Astrocyte (in vitro differentiated cells and primary cell): ENCODE results near the gene NCBP2L. TPM values are rescaled to one million over a fixed set of nuclear protein-coding genes. Genes with fewer than 3 reads are reported as not detected.

Source experiments
- DNase-seq: peaks from one replicate; pipeline ENCODE4 v3.0.0-alpha.2; 2010; ENCODE audit warnings: low read depth
- FAIRE-seq: peaks from 2 replicates; lab custom pipeline; 2011; peaks lifted over from hg19 to GRCh38; lab: Jason Lieb, UNC
- H2AFZ ChIP-seq: 2 replicates; pipeline ENCODE4 v1.6.0; 2012; ENCODE audit warnings: low read depth, low read length, inconsistent platforms
- H3K27ac ChIP-seq: 2 replicates; pipeline ENCODE4 v1.5.1; 2011; ENCODE audit warnings: low read depth, low read length, inconsistent platforms
- H3K27me3 ChIP-seq: 2 replicates; pipeline ENCODE4 v1.6.0; 2011; ENCODE audit warnings: low read length, inconsistent platforms; ENCODE audit not compliant: insufficient read depth
- H3K36me3 ChIP-seq: 2 replicates; pipeline ENCODE4 v1.5.1; 2011; ENCODE audit warnings: low read length, inconsistent platforms; ENCODE audit not compliant: insufficient read depth
- H3K4me1 ChIP-seq: 2 replicates; pipeline ENCODE4 v1.5.1; 2011; ENCODE audit warnings: low read length, inconsistent platforms; ENCODE audit not compliant: insufficient read depth
- H3K4me2 ChIP-seq: 2 replicates; pipeline ENCODE4 v1.6.0; 2012; ENCODE audit warnings: low read length, inconsistent platforms
- H3K4me3 ChIP-seq: 2 replicates; pipeline ENCODE4 v1.5.1; 2011; ENCODE audit warnings: low read depth, mild to moderate bottlenecking, low read length, inconsistent platforms; ENCODE audit not compliant: insufficient read depth
- H3K79me2 ChIP-seq: 2 replicates; pipeline ENCODE4 v1.6.0; 2012; ENCODE audit warnings: mild to moderate bottlenecking, low read length, inconsistent platforms; ENCODE audit not compliant: insufficient read depth
- H3K9ac ChIP-seq: 2 replicates; pipeline ENCODE4 v1.6.0; 2012; ENCODE audit warnings: mild to moderate bottlenecking, low read length, inconsistent platforms
- H3K9me3 ChIP-seq: 2 replicates; pipeline ENCODE4 v1.5.1; 2012; ENCODE audit warnings: low read depth, mild to moderate bottlenecking, low read length, inconsistent platforms; ENCODE audit not compliant: insufficient read depth
- H4K20me1 ChIP-seq: 2 replicates; pipeline ENCODE4 v1.6.0; 2012; ENCODE audit warnings: low read length, inconsistent platforms; ENCODE audit not compliant: insufficient read depth
- H3K27ac Mint-ChIP-seq: one replicate; pipeline ENCODE4 v1.8.0; 2021; ENCODE audit warnings: mild to moderate bottlenecking, mixed read lengths; ENCODE audit not compliant: unreplicated experiment
- H3K27me3 Mint-ChIP-seq: one replicate; pipeline ENCODE4 v1.8.0; 2021; ENCODE audit warnings: low read depth, mixed read lengths; ENCODE audit not compliant: unreplicated experiment
- H3K36me3 Mint-ChIP-seq: one replicate; pipeline ENCODE4 v1.8.0; 2021; ENCODE audit warnings: low read depth, mixed read lengths; ENCODE audit not compliant: unreplicated experiment
- H3K4me1 Mint-ChIP-seq: one replicate; pipeline ENCODE4 v1.8.0; 2021; ENCODE audit warnings: low read depth, mixed read lengths; ENCODE audit not compliant: unreplicated experiment
- H3K4me3 Mint-ChIP-seq: one replicate; pipeline ENCODE4 v1.8.0; 2021; ENCODE audit warnings: mild to moderate bottlenecking, moderate library complexity, mixed read lengths; ENCODE audit not compliant: unreplicated experiment
- H3K9me3 Mint-ChIP-seq: one replicate; pipeline ENCODE4 v1.8.0; 2021; ENCODE audit warnings: mild to moderate bottlenecking, mixed read lengths; ENCODE audit not compliant: unreplicated experiment
- EZH2 ChIP-seq: IDR thresholded peaks from 2 replicates; pipeline ENCODE4 v1.6.1; 2012; ENCODE audit warnings: mild to moderate bottlenecking, low read length, inconsistent platforms; ENCODE audit not compliant: insufficient read depth
- total RNA-seq: library from RNA; stranded (reverse); gene quantifications from 2 replicates; pipeline ENCODE4 v1.2.1, GENCODE V29; 2021
- TF ChIP-seq, protein P1 (sequence below): IDR thresholded peaks from 2 replicates; pipeline ENCODE4 v1.5.1; 2011; ENCODE audit warnings: low read depth, mild to moderate bottlenecking, inconsistent platforms, low read length, moderate library complexity; ENCODE audit not compliant: insufficient read depth

NCBP2L gene
- total RNA-seq, 1 donor from 2014 or later: not detected

DNA sequence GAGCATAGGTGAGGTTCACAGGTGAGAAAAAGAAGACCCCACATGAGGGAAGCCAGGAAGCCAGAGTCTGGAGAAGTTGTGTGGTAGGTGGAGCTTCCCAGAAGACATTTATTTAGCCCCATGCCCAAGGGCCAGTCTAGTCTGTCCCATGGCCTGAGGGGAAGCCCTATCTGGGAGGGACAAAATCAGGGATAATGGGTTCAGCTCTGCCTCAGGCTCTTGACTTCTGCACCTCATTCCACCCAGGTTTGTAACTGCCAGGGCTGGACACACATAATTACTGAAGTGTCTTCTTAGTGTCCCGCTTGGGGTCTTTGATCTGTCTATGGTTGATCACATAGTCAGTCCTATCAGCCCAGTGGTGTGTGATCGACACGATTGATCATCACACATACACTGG, 38.0 kb upstream of the NCBP2L start:
- Mint-ChIP-seq H3K27ac (no peak overlapping the region), H3K36me3 (no peaks in the 10 kb centered on the region), H3K9me3 (no peaks in the 10 kb centered on the region), H3K4me1 (peaks cover 2% of the 10 kb centered on the region), H3K4me3 (no peak overlapping the region), H3K27me3 (peaks cover 1% of the 10 kb centered on the region)
- DNase-seq (no peak), FAIRE-seq (no peak)
- Histone ChIP-seq H3K36me3 (no peaks in the 10 kb centered on the region), H3K27me3 (peaks cover 6% of the 10 kb centered on the region), H3K79me2 (no peaks in the 10 kb centered on the region), H4K20me1 (no peaks in the 10 kb centered on the region), H2AFZ (no peak overlapping the region), H3K4me2 (no peak overlapping the region), H3K4me3 (no peak overlapping the region), H3K9ac (no peak overlapping the region), H3K9me3 (no peaks in the 10 kb centered on the region), H3K27ac (no peak overlapping the region), H3K4me1 (no peaks in the 10 kb centered on the region)
- no peak for TF ChIP-seq EZH2
- TF ChIP-seq, protein P1, sequence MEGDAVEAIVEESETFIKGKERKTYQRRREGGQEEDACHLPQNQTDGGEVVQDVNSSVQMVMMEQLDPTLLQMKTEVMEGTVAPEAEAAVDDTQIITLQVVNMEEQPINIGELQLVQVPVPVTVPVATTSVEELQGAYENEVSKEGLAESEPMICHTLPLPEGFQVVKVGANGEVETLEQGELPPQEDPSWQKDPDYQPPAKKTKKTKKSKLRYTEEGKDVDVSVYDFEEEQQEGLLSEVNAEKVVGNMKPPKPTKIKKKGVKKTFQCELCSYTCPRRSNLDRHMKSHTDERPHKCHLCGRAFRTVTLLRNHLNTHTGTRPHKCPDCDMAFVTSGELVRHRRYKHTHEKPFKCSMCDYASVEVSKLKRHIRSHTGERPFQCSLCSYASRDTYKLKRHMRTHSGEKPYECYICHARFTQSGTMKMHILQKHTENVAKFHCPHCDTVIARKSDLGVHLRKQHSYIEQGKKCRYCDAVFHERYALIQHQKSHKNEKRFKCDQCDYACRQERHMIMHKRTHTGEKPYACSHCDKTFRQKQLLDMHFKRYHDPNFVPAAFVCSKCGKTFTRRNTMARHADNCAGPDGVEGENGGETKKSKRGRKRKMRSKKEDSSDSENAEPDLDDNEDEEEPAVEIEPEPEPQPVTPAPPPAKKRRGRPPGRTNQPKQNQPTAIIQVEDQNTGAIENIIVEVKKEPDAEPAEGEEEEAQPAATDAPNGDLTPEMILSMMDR: no peak

DNA sequence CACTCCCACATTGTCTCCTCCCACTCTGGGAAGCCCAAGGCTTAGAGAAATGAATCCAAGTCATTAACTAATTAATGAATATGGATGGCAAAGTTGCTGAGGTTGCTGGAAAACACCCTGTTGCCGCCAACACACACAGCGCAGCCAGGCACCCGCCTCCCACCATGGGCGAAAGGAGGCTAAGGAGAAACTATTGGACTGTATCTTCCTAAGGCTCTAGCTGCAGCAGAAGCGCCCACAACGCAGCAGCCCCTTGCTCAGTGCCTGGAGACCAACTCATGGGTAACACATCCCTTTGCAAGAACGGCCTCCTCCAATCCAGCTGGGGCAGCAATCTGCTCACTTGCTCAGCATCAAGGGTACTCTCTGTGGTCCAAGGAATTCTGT, 36.1 kb upstream of the NCBP2L start:
- DNase-seq: no peak
- Histone ChIP-seq H3K4me1 (no peaks in the 10 kb centered on the region), H3K9me3 (no peaks in the 10 kb centered on the region), H2AFZ (no peak overlapping the region), H3K9ac (no peak overlapping the region), H3K36me3 (no peaks in the 10 kb centered on the region), H3K27ac (no peak overlapping the region), H4K20me1 (no peaks in the 10 kb centered on the region), H3K79me2 (no peaks in the 10 kb centered on the region), H3K4me2 (peak overlapping the region; percentile 78), H3K4me3 (no peak overlapping the region), H3K27me3 (peaks cover 6% of the 10 kb centered on the region)
- FAIRE-seq: no peak
- Mint-ChIP-seq H3K4me3 (no peak overlapping the region), H3K36me3 (no peaks in the 10 kb centered on the region), H3K27me3 (peaks cover 1% of the 10 kb centered on the region), H3K9me3 (no peaks in the 10 kb centered on the region), H3K4me1 (peaks cover 3% of the 10 kb centered on the region), H3K27ac (no peak overlapping the region)
- no peak for TF ChIP-seq EZH2
- TF ChIP-seq, protein P1: no peak

DNA sequence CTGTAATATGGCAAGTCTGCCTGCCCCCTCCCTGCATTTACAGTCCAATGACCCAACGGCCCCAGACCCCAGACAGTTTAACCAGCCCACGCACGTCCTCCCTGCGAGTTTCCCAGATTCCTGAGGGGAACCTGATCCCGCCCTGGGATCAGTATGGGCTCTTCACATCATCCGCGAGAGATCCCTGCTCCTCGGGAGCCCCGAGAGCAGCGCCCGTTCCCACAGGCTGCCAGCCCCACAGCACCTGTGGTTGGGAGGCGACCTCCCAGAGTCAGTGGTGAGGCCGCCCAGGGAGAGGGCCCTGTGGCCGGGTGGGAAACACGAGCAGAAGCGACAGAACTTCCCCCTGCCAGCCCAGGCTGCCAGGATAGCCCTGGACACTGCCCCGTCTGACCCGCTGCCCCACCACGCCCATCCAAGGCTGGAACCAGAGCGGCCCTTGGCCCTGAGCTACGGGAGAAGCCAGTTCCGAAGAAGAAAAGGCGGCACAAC, 34.8 kb upstream of the NCBP2L start:
- TF ChIP-seq EZH2: no peak
- TF ChIP-seq, protein P1: no peak
- no peaks in the 10 kb centered on the region for H3K9me3 ChIP-seq
- H3K4me1 ChIP-seq: peaks cover 4% of the 10 kb centered on the region
- H2AFZ ChIP-seq: peak overlapping the region; percentile 47
- H3K79me2 ChIP-seq: no peaks in the 10 kb centered on the region
- peaks cover 14% of the 10 kb centered on the region for H3K4me1 Mint-ChIP-seq
- peaks cover 6% of the 10 kb centered on the region for H3K27me3 ChIP-seq
- H3K27me3 Mint-ChIP-seq: peaks cover 1% of the 10 kb centered on the region
- H3K4me2 ChIP-seq: no peak overlapping the region
- no peak overlapping the region for H3K27ac ChIP-seq
- no peaks in the 10 kb centered on the region for H3K36me3 ChIP-seq
- H3K36me3 Mint-ChIP-seq: no peaks in the 10 kb centered on the region
- no peak overlapping the region for H3K4me3 Mint-ChIP-seq
- no peak overlapping the region for H3K4me3 ChIP-seq
- H3K9ac ChIP-seq: no peak overlapping the region
- H4K20me1 ChIP-seq: no peaks in the 10 kb centered on the region
- FAIRE-seq (no peak), DNase-seq (no peak)
- H3K9me3 Mint-ChIP-seq: no peaks in the 10 kb centered on the region
- no peak overlapping the region for H3K27ac Mint-ChIP-seq
